CD4-positive, alpha-beta memory T cell (primary cell): ENCODE data around the gene ABCB10. TPM values are rescaled to one million over a fixed set of nuclear protein-coding genes. Genes with fewer than 3 reads are reported as not detected.

Source experiments
- CTCF ChIA-PET: fragments of 350-600 bp; sonication (Branson Sonifier 250); formaldehyde crosslinking; loops from one replicate; lab custom pipeline; 2021; ENCODE audit warnings: inconsistent platforms; ENCODE audit not compliant: partially characterized antibody; lab: Charles Lee
- POLR2A ChIA-PET: fragments of 350-600 bp; sonication (Branson Sonifier 250); formaldehyde crosslinking; loops from one replicate; lab custom pipeline; 2021; ENCODE audit not compliant: partially characterized antibody; lab: Charles Lee
- DNase-seq, 5 donors: peaks; one replicate each; pipeline versions ENCODE4 v3.0.0 to v3.0.0-alpha.2; 2020 to 2022; ENCODE audit warnings: mixed read lengths in 1 of 5
- H3K27ac ChIP-seq: one replicate; pipeline ENCODE4 v1.7.0; 2013; ENCODE audit warnings: low read depth, low read length
- H3K27me3 ChIP-seq: 2 replicates; pipeline ENCODE4 v1.7.0; 2013; ENCODE audit warnings: mild to moderate bottlenecking, low read length, moderate library complexity; ENCODE audit not compliant: insufficient read depth
- H3K36me3 ChIP-seq: 2 replicates; pipeline ENCODE4 v1.7.0; 2013; ENCODE audit warnings: mild to moderate bottlenecking, low read length, moderate library complexity; ENCODE audit not compliant: insufficient read depth
- H3K4me1 ChIP-seq: 2 replicates; pipeline ENCODE4 v1.7.0; 2013; ENCODE audit warnings: mild to moderate bottlenecking, low read length, moderate library complexity; ENCODE audit not compliant: insufficient read depth
- H3K4me3 ChIP-seq, 2 donors: one replicate each; pipeline ENCODE4 v1.7.0; 2013; ENCODE audit warnings: low read length in 2 of 2, mild to moderate bottlenecking in 1 of 2
- H3K9me3 ChIP-seq, 2 donors: one replicate each; pipeline ENCODE4 v1.7.0; 2013; ENCODE audit warnings: low read length in 2 of 2, control low read depth in 1 of 2; ENCODE audit not compliant: control insufficient read depth in 1 of 2
- H3K27ac Mint-ChIP-seq, 7 donors: one replicate each; pipeline ENCODE4 v1.8.0; 2020 to 2021; ENCODE audit warnings: mixed read lengths in 7 of 7, mild to moderate bottlenecking in 6 of 7, inconsistent platforms in 3 of 7, moderate library complexity in 3 of 7
- H3K27me3 Mint-ChIP-seq, 2 donors: one replicate each; pipeline ENCODE4 v1.8.0; 2020 to 2021; ENCODE audit warnings: mixed read lengths in 2 of 2
- H3K36me3 Mint-ChIP-seq, 2 donors: one replicate each; pipeline ENCODE4 v1.8.0; 2020 to 2021; ENCODE audit warnings: mixed read lengths in 2 of 2, inconsistent platforms in 1 of 2, mild to moderate bottlenecking in 1 of 2
- H3K4me1 Mint-ChIP-seq, 4 donors: one replicate each; pipeline ENCODE4 v1.8.0; 2020 to 2021; ENCODE audit warnings: mixed read lengths in 4 of 4, mild to moderate bottlenecking in 1 of 4
- H3K4me3 Mint-ChIP-seq, 8 donors: one replicate each; pipeline ENCODE4 v1.8.0; 2020 to 2021; ENCODE audit warnings: mixed read lengths in 8 of 8, mild to moderate bottlenecking in 7 of 8, moderate library complexity in 6 of 8, inconsistent platforms in 3 of 8
- H3K9me3 Mint-ChIP-seq, 8 donors: one replicate each; pipeline ENCODE4 v1.8.0; 2020 to 2021; ENCODE audit warnings: mixed read lengths in 8 of 8, mild to moderate bottlenecking in 5 of 8, inconsistent platforms in 3 of 8, moderate library complexity in 1 of 8
- intact Hi-C: fragments of 100-400 bp; cut with micrococcal nuclease; formaldehyde crosslinking; loops from one replicate; pipeline ENCODE4 v1.15.1; 2023
- polyA plus RNA-seq, 2 donors: library from polyadenylated mRNA; unstranded; fragments of 300-500 nt; fragmentation: Illumina TruSeq; gene quantifications; one replicate each; pipeline ENCODE4 v1.2.3, GENCODE V29; 2021
- total RNA-seq, 2 experiments: library from RNA; stranded (reverse); gene quantifications; one replicate each; pipeline ENCODE4 v1.2.3, GENCODE V29; 2021

Gene ABCB10
- total and polyA plus RNA-seq, 4 experiments from 2014 or later: 10.0 to 20.2 (median 15.7) TPM

- H3K9me3 ChIP-seq: no peaks in the 10 kb centered on the region
- no peak overlapping the region for H3K27ac ChIP-seq
- peaks cover 29% of the 10 kb centered on the region for H3K36me3 ChIP-seq
- no peak overlapping the region for H3K4me3 ChIP-seq
- peaks cover under 1% of the 10 kb centered on the region for H3K4me1 ChIP-seq
- peaks cover 0 to 2% (median 0%) of the 10 kb centered on the region in 8 donors for H3K9me3 Mint-ChIP-seq
- DNase-seq: no peak
- intact Hi-C loops: no loop called here
- H3K4me1 Mint-ChIP-seq: peaks cover 1 to 7% (median 3%) of the 10 kb centered on the region in 4 donors
- no peaks in the 10 kb centered on the region for H3K27me3 Mint-ChIP-seq
- no peak overlapping the region for H3K4me3 Mint-ChIP-seq
- H3K36me3 Mint-ChIP-seq: peaks cover 53 to 62% of the 10 kb centered on the region in 2 donors
- peak overlapping the region in 3 of 7 donors; percentile 4 to 29 (median 11) for H3K27ac Mint-ChIP-seq
- CTCF ChIA-PET: no interaction called here
- POLR2A ChIA-PET: interaction anchor here (0.6 to 1.0 kb wide), 2 partner anchors 21 to 22 kb away, joined by 3 to 5 read pairs; no protein-coding TSS in a partner anchor
- H3K27me3 ChIP-seq: no peaks in the 10 kb centered on the region
Observed at GRCh38 chr1:229536982-229537381, 21.5 kb downstream of the ABCB10 start.

GRCh38 chr1:229535230-229535629, 23.3 kb downstream of the ABCB10 start:
- H3K4me3 Mint-ChIP-seq: no peak overlapping the region
- H3K36me3 Mint-ChIP-seq: peaks cover 48 to 68% of the 10 kb centered on the region in 2 donors
- DNase-seq: no peak
- ChIA-PET CTCF (interaction anchor here (0.6 to 1.3 kb wide), 3 partner anchors 211 to 881 kb away, joined by 3 to 4 read pairs (median 3); no protein-coding TSS in a partner anchor), POLR2A (no interaction called here)
- peaks cover 0 to 2% (median 0%) of the 10 kb centered on the region in 4 donors for H3K4me1 Mint-ChIP-seq
- no peak overlapping the region for H3K27ac Mint-ChIP-seq
- intact Hi-C loops: no loop called here
- no peaks in the 10 kb centered on the region for H3K9me3 Mint-ChIP-seq
- Histone ChIP-seq H3K27ac (no peak overlapping the region), H3K27me3 (no peaks in the 10 kb centered on the region), H3K4me1 (no peaks in the 10 kb centered on the region), H3K9me3 (no peaks in the 10 kb centered on the region), H3K4me3 (no peak overlapping the region), H3K36me3 (peaks cover 37% of the 10 kb centered on the region)
- no peaks in the 10 kb centered on the region for H3K27me3 Mint-ChIP-seq

- H3K4me1 ChIP-seq: no peaks in the 10 kb centered on the region
- peaks cover 39% of the 10 kb centered on the region for H3K36me3 ChIP-seq
- no peak overlapping the region for H3K4me3 ChIP-seq
- no peak for DNase-seq
- peaks cover 0 to 2% (median 0%) of the 10 kb centered on the region in 4 donors for H3K4me1 Mint-ChIP-seq
- H3K27me3 Mint-ChIP-seq: no peaks in the 10 kb centered on the region
- H3K36me3 Mint-ChIP-seq: peaks cover 49 to 63% of the 10 kb centered on the region in 2 donors
- H3K9me3 ChIP-seq: no peaks in the 10 kb centered on the region
- intact Hi-C loops: no loop called here
- ChIA-PET CTCF (interaction anchor here (1.1 to 1.2 kb wide), 2 partner anchors 16 to 866 kb away, joined by 3 to 5 read pairs; no protein-coding TSS in a partner anchor), POLR2A (no interaction called here)
- no peaks in the 10 kb centered on the region for H3K9me3 Mint-ChIP-seq
- H3K4me3 Mint-ChIP-seq: no peak overlapping the region
- H3K27me3 ChIP-seq: no peaks in the 10 kb centered on the region
- H3K27ac Mint-ChIP-seq: no peak overlapping the region
- H3K27ac ChIP-seq: no peak overlapping the region
Observed at GRCh38 chr1:229531326-229531725, 27.2 kb downstream of the ABCB10 start.

- no peaks in the 10 kb centered on the region for H3K27me3 ChIP-seq
- no peaks in the 10 kb centered on the region for H3K27me3 Mint-ChIP-seq
- intact Hi-C loops: no loop called here
- H3K36me3 ChIP-seq: peaks cover 48% of the 10 kb centered on the region
- no peak for DNase-seq
- H3K4me3 ChIP-seq: no peak overlapping the region
- no peak overlapping the region for H3K4me3 Mint-ChIP-seq
- H3K27ac Mint-ChIP-seq: no peak overlapping the region
- no peaks in the 10 kb centered on the region for H3K9me3 Mint-ChIP-seq
- ChIA-PET POLR2A (no interaction called here), CTCF (interaction anchor here (0.7 to 1.3 kb wide), 3 partner anchors 15 to 637 kb away, joined by 3 read pairs; no protein-coding TSS in a partner anchor)
- no peak overlapping the region for H3K27ac ChIP-seq
- no peaks in the 10 kb centered on the region for H3K4me1 ChIP-seq
- peaks cover 46 to 65% of the 10 kb centered on the region in 2 donors for H3K36me3 Mint-ChIP-seq
- no peaks in the 10 kb centered on the region for H3K9me3 ChIP-seq
- H3K4me1 Mint-ChIP-seq: peaks cover 0 to 2% (median 0%) of the 10 kb centered on the region in 4 donors
Observed at GRCh38 chr1:229529639-229530038, 28.9 kb downstream of the ABCB10 start.

GRCh38 chr1:229526695-229527094, 31.8 kb downstream of the ABCB10 start:
- Mint-ChIP-seq H3K36me3 (peaks cover 42 to 77% of the 10 kb centered on the region in 2 donors), H3K4me3 (no peak overlapping the region), H3K27me3 (no peaks in the 10 kb centered on the region), H3K4me1 (no peaks in the 10 kb centered on the region), H3K27ac (peak overlapping the region in 1 of 7 donors; percentile 70), H3K9me3 (no peaks in the 10 kb centered on the region)
- intact Hi-C loops: no loop called here
- Histone ChIP-seq H3K4me1 (no peaks in the 10 kb centered on the region), H3K36me3 (peaks cover 48% of the 10 kb centered on the region), H3K27me3 (no peaks in the 10 kb centered on the region), H3K9me3 (no peaks in the 10 kb centered on the region), H3K27ac (no peak overlapping the region), H3K4me3 (no peak overlapping the region)
- POLR2A ChIA-PET: interaction anchor here (1.9 kb wide), 1 partner anchor 18 kb away, joined by 5 read pairs; the partner anchor contains the start of gene NUP133
- no peak for DNase-seq
- CTCF ChIA-PET: interaction anchor here (1.1 to 1.6 kb wide), 3 partner anchors 12 to 298 kb away, joined by 3 to 5 read pairs (median 4); no protein-coding TSS in a partner anchor

GRCh38 chr1:229523052-229523451, 35.5 kb downstream of the ABCB10 start:
- no peaks in the 10 kb centered on the region for H3K27me3 Mint-ChIP-seq
- Histone ChIP-seq H3K27ac (no peak overlapping the region), H3K4me1 (no peaks in the 10 kb centered on the region), H3K9me3 (no peaks in the 10 kb centered on the region), H3K36me3 (peaks cover 28% of the 10 kb centered on the region), H3K4me3 (no peak overlapping the region), H3K27me3 (no peaks in the 10 kb centered on the region)
- intact Hi-C loops: no loop called here
- ChIA-PET CTCF (no interaction called here), POLR2A (no interaction called here)
- H3K27ac Mint-ChIP-seq: peak overlapping the region in 2 of 7 donors; percentile 46 to 69
- no peaks in the 10 kb centered on the region for H3K4me1 Mint-ChIP-seq
- H3K9me3 Mint-ChIP-seq: no peaks in the 10 kb centered on the region
- no peak overlapping the region for H3K4me3 Mint-ChIP-seq
- no peak for DNase-seq
- peaks cover 31 to 59% of the 10 kb centered on the region in 2 donors for H3K36me3 Mint-ChIP-seq

- peak; percentile 67 to 72 (median 69) for DNase-seq
- intact Hi-C loops: loop anchor here (1.0 kb wide), 3 partner anchors 32 to 850 kb away; no protein-coding TSS in a partner anchor
- H3K27ac Mint-ChIP-seq: peak overlapping the region in 5 of 7 donors; percentile 18 to 62 (median 36)
Observed at GRCh38 chr1:229514578-229515275, 43.8 kb downstream of the ABCB10 start.

More at GRCh38 chr1:229514578-229515275, 43.8 kb downstream of the ABCB10 start:
- no peaks in the 10 kb centered on the region for H3K9me3 ChIP-seq
- ChIA-PET POLR2A (interaction anchor here (0.6 to 1.0 kb wide), 3 partner anchors 14 to 258 kb away, joined by 3 read pairs; no protein-coding TSS in a partner anchor), CTCF (interaction anchor here (0.7 to 7.9 kb wide), 13 partner anchors 8 to 850 kb away, joined by 3 to 98 read pairs (median 5); partner anchors contain the start of gene ABCB10)
- no peak overlapping the region for H3K4me3 ChIP-seq
- peaks cover 2 to 8% (median 6%) of the 10 kb centered on the region in 4 donors for H3K4me1 Mint-ChIP-seq
- no peaks in the 10 kb centered on the region for H3K27me3 ChIP-seq
- no peaks in the 10 kb centered on the region for H3K27me3 Mint-ChIP-seq
- H3K4me3 Mint-ChIP-seq: no peak overlapping the region
- H3K36me3 Mint-ChIP-seq: peaks cover 3 to 10% of the 10 kb centered on the region in 2 donors
- no peak overlapping the region for H3K27ac ChIP-seq
- no peaks in the 10 kb centered on the region for H3K4me1 ChIP-seq
- peaks cover 4% of the 10 kb centered on the region for H3K36me3 ChIP-seq
- H3K9me3 Mint-ChIP-seq: peaks cover 0 to 2% (median 0%) of the 10 kb centered on the region in 8 donors
